ENCODE measurements around the gene HSPA12B. TPM values are rescaled to one million over a fixed set of nuclear protein-coding genes. Genes with fewer than 3 reads are reported as not detected.

The HSPA12B gene
- total and polyA plus RNA-seq, 2 experiments from 2014 or later: 2.5 to 3.4 TPM

- H3K27ac ChIP-seq: peak within 1 kb of the TSS; percentile 55
- no peak within 1 kb of the TSS for H2AFZ ChIP-seq
- TF ChIP-seq EZH2phosphoT487 (IDR thresholded peaks at IDR 0.05; ENCODE audit: low read depth, severe bottlenecking, unreplicated experiment) (no peak), EZH2 (IDR thresholded peaks at IDR 0.05; ENCODE audit: borderline replicate concordance) (no peak)
- TF ChIP-seq, protein P1, sequence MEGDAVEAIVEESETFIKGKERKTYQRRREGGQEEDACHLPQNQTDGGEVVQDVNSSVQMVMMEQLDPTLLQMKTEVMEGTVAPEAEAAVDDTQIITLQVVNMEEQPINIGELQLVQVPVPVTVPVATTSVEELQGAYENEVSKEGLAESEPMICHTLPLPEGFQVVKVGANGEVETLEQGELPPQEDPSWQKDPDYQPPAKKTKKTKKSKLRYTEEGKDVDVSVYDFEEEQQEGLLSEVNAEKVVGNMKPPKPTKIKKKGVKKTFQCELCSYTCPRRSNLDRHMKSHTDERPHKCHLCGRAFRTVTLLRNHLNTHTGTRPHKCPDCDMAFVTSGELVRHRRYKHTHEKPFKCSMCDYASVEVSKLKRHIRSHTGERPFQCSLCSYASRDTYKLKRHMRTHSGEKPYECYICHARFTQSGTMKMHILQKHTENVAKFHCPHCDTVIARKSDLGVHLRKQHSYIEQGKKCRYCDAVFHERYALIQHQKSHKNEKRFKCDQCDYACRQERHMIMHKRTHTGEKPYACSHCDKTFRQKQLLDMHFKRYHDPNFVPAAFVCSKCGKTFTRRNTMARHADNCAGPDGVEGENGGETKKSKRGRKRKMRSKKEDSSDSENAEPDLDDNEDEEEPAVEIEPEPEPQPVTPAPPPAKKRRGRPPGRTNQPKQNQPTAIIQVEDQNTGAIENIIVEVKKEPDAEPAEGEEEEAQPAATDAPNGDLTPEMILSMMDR (IDR thresholded peaks at IDR 0.05; ENCODE audit: poor library complexity): peak; percentile 40
- peak; percentile 93 for DNase-seq (ENCODE audit: low spot score)
- no peaks in the 10 kb centered on the region for H3K9me3 ChIP-seq (ENCODE audit: low read depth)
- peaks cover 48% of the 10 kb centered on the region for H3K4me1 ChIP-seq (ENCODE audit: insufficient read depth)
- peak within 1 kb of the TSS; percentile 88 for H3K4me2 ChIP-seq
- no peaks in the 10 kb centered on the region for H3K9me2 ChIP-seq (replicated peaks; ENCODE audit: insufficient read depth)
- no peak within 1 kb of the TSS for H3K4me3 ChIP-seq
- H4K20me1 ChIP-seq (ENCODE audit: insufficient read depth, poor library complexity, severe bottlenecking): peaks cover 18% of the 10 kb centered on the region
- H3K36me3 ChIP-seq (replicated peaks; ENCODE audit: insufficient read depth, low read depth): no peaks in the 10 kb centered on the region
- peaks cover 12% of the 10 kb centered on the region for H3K27me3 ChIP-seq
- WGBS (ENCODE audit: low lambda C conversion rate, missing lambda C conversion rate): 18% methylated on average over 28 of the region's 28 CpGs
- H3K79me2 ChIP-seq: peaks cover 30% of the 10 kb centered on the region
Observed at GRCh38 chr20:3781153-3781910, 48.8 kb downstream of the HSPA12B start, which contains the start of gene SPEF1. Gene SPEF1, minus strand, starts transcription at chr20:3781448. Its CDS starts 161 bp downstream, at chr20:3781287.

- H3K4me2 ChIP-seq: peak overlapping the region; percentile 32
- no peaks in the 10 kb centered on the region for H3K36me3 ChIP-seq (replicated peaks; ENCODE audit: insufficient read depth, low read depth)
- WGBS (ENCODE audit: low lambda C conversion rate, missing lambda C conversion rate): 88% methylated on average over 6 of the region's 6 CpGs
- no peaks in the 10 kb centered on the region for H3K9me3 ChIP-seq (ENCODE audit: low read depth)
- H3K27ac ChIP-seq: peak overlapping the region; percentile 55
- peaks cover 30% of the 10 kb centered on the region for H3K79me2 ChIP-seq
- no peak for TF ChIP-seq EZH2phosphoT487 (IDR thresholded peaks at IDR 0.05; ENCODE audit: low read depth, severe bottlenecking, unreplicated experiment)
- TF ChIP-seq EZH2 (IDR thresholded peaks at IDR 0.05; ENCODE audit: borderline replicate concordance): no peak
- TF ChIP-seq, protein P1 (IDR thresholded peaks at IDR 0.05; ENCODE audit: poor library complexity): no peak
- H3K27me3 ChIP-seq: peaks cover 12% of the 10 kb centered on the region
- H3K4me3 ChIP-seq: no peak overlapping the region
- H2AFZ ChIP-seq: no peak overlapping the region
- DNase-seq (ENCODE audit: low spot score): no peak
- H4K20me1 ChIP-seq (ENCODE audit: insufficient read depth, poor library complexity, severe bottlenecking): peaks cover 18% of the 10 kb centered on the region
- H3K4me1 ChIP-seq (ENCODE audit: insufficient read depth): peaks cover 44% of the 10 kb centered on the region
- H3K9me2 ChIP-seq (replicated peaks; ENCODE audit: insufficient read depth): no peaks in the 10 kb centered on the region
Observed at GRCh38 chr20:3782597-3782996, 50.1 kb downstream of the HSPA12B start.

GRCh38 chr20:3783068-3783489 lies 50.6 kb downstream of the HSPA12B start:
- peaks cover 39% of the 10 kb centered on the region for H3K4me1 ChIP-seq (ENCODE audit: insufficient read depth)
- no peak overlapping the region for H3K4me3 ChIP-seq
- no peaks in the 10 kb centered on the region for H3K9me2 ChIP-seq (replicated peaks; ENCODE audit: insufficient read depth)
- peak overlapping the region; percentile 55 for H3K27ac ChIP-seq
- H3K27me3 ChIP-seq: peaks cover 12% of the 10 kb centered on the region
- no peak overlapping the region for H2AFZ ChIP-seq
- H3K36me3 ChIP-seq (replicated peaks; ENCODE audit: insufficient read depth, low read depth): no peaks in the 10 kb centered on the region
- peaks cover 18% of the 10 kb centered on the region for H4K20me1 ChIP-seq (ENCODE audit: insufficient read depth, poor library complexity, severe bottlenecking)
- no peaks in the 10 kb centered on the region for H3K9me3 ChIP-seq (ENCODE audit: low read depth)
- no peak for DNase-seq (ENCODE audit: low spot score)
- 71% methylated on average over 2 of the region's 2 CpGs for WGBS (ENCODE audit: low lambda C conversion rate, missing lambda C conversion rate)
- TF ChIP-seq, protein P1 (IDR thresholded peaks at IDR 0.05; ENCODE audit: poor library complexity): no peak
- TF ChIP-seq EZH2phosphoT487 (IDR thresholded peaks at IDR 0.05; ENCODE audit: low read depth, severe bottlenecking, unreplicated experiment): no peak
- TF ChIP-seq EZH2 (IDR thresholded peaks at IDR 0.05; ENCODE audit: borderline replicate concordance): no peak
- peaks cover 32% of the 10 kb centered on the region for H3K79me2 ChIP-seq
- H3K4me2 ChIP-seq: peak overlapping the region; percentile 32

Measured in hepatocyte (in vitro differentiated cells).